Measurements from ENCODE around the gene MYBPH.

DNA sequence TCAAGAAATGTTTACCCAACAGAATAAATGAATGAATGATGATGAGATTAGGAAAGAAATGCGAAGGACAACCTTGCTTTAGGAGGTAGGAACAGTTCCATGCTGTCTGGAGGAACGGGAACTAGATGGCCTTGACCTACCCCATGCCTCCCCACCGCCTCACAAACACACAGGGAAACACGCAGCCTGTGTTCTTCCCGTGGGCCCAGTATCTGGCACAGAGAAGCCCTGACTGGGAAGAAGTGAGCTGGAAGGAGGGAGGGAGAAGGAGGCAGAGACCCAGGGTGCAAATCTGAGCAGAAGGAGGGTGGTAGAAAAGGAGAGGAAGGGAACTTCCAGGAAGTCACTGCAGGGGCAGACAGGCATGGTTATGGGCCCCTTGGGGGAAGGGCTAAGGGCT, 51.6 kb downstream of the MYBPH start:
- TF ChIP-seq, protein P1, sequence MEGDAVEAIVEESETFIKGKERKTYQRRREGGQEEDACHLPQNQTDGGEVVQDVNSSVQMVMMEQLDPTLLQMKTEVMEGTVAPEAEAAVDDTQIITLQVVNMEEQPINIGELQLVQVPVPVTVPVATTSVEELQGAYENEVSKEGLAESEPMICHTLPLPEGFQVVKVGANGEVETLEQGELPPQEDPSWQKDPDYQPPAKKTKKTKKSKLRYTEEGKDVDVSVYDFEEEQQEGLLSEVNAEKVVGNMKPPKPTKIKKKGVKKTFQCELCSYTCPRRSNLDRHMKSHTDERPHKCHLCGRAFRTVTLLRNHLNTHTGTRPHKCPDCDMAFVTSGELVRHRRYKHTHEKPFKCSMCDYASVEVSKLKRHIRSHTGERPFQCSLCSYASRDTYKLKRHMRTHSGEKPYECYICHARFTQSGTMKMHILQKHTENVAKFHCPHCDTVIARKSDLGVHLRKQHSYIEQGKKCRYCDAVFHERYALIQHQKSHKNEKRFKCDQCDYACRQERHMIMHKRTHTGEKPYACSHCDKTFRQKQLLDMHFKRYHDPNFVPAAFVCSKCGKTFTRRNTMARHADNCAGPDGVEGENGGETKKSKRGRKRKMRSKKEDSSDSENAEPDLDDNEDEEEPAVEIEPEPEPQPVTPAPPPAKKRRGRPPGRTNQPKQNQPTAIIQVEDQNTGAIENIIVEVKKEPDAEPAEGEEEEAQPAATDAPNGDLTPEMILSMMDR (conservative IDR thresholded peaks at IDR 0.05; ENCODE audit: low read length), result no peak
- TF ChIP-seq EZH2phosphoT487 (IDR thresholded peaks at IDR 0.05; ENCODE audit: borderline replicate concordance), result no peak
